Kidney epithelial cell (primary cell): ENCODE measurements around the gene MAPK8IP2. TPM values are rescaled to one million over a fixed set of nuclear protein-coding genes. Genes with fewer than 3 reads are reported as not detected.
A peak's percentile ranks its signal among the peaks of the same experiment; 100 is the strongest.

Source experiments
- DNase-seq: peaks from one replicate; pipeline ENCODE4 v3.0.0-alpha.2; 2010; ENCODE audit warnings: low read depth
- H3K27me3 ChIP-seq: 2 replicates; pipeline ENCODE4 v1.6.0; 2011; ENCODE audit warnings: low read length; ENCODE audit not compliant: control insufficient read depth, insufficient read depth
- H3K36me3 ChIP-seq: 2 replicates; pipeline ENCODE4 v1.5.1; 2011; ENCODE audit warnings: low read length; ENCODE audit not compliant: control insufficient read depth, insufficient read depth
- H3K4me3 ChIP-seq: 2 replicates; pipeline ENCODE4 v1.5.1; 2011; ENCODE audit warnings: low read depth, mild to moderate bottlenecking, control low read depth, low read length
- total RNA-seq: library from RNA; depleted of rRNA; stranded (reverse); fragments of >200 nt; gene quantifications from 2 replicates; pipeline ENCODE4 v1.2.3, GENCODE V29; 2015
- TF ChIP-seq, protein P1 (sequence below): IDR thresholded peaks from 2 replicates; pipeline ENCODE4 v1.5.1; 2011; ENCODE audit warnings: mild to moderate bottlenecking, moderate library complexity, low read length, control low read depth, inconsistent platforms; ENCODE audit not compliant: insufficient read depth, poor library complexity, severe bottlenecking

MAPK8IP2 gene
- total RNA-seq, 1 donor from 2014 or later: 0.84 TPM

- Histone ChIP-seq H3K36me3 (no peaks in the 10 kb centered on the region), H3K4me3 (peak overlapping the region; percentile 10), H3K27me3 (no peaks in the 10 kb centered on the region)
- TF ChIP-seq, protein P1, sequence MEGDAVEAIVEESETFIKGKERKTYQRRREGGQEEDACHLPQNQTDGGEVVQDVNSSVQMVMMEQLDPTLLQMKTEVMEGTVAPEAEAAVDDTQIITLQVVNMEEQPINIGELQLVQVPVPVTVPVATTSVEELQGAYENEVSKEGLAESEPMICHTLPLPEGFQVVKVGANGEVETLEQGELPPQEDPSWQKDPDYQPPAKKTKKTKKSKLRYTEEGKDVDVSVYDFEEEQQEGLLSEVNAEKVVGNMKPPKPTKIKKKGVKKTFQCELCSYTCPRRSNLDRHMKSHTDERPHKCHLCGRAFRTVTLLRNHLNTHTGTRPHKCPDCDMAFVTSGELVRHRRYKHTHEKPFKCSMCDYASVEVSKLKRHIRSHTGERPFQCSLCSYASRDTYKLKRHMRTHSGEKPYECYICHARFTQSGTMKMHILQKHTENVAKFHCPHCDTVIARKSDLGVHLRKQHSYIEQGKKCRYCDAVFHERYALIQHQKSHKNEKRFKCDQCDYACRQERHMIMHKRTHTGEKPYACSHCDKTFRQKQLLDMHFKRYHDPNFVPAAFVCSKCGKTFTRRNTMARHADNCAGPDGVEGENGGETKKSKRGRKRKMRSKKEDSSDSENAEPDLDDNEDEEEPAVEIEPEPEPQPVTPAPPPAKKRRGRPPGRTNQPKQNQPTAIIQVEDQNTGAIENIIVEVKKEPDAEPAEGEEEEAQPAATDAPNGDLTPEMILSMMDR: no peak
- DNase-seq: no peak
These were observed 20.8 kb downstream of the MAPK8IP2 start for GRCh38 chr22:50621356-50621880.

DNA sequence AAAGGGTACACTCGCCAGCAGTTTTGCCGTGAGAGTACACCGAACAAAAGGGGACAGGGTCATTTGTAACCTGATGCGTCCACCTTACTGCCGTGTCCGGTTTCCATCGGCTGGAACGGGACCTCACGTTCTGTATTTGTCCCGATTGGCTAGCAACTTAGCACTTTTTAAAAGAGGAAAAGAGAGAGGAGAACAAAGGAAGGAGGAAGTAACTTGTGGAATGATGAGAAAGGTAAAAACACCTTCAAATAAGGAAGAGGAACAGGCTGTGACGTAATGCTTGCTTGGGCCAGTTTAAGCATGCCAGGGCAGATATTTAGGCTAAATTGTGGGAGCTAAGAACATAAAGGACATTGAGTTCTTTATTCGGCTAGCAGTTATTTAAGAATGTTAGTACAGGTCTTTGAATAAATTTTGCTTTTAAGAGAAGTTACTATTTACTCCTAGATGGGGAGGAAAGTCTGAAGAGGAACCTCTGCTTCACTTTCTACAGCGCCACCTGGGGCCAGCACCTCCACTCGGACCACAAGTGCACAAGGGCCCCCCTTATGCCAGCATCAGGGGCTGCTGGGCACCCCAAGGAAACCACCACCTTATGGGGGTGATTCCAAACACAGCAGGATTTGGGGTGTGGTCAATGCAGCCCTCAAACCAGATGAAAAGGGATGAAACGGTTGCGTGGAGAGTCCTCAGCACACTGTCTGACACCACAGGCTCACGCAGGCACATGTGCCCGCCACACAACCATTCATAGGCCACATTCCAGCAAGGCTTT is 21.5 kb downstream of the MAPK8IP2 start:
- TF ChIP-seq, protein P1: peak; percentile 37
- H3K36me3 ChIP-seq: no peaks in the 10 kb centered on the region
- DNase-seq: no peak
- peak overlapping the region; percentile 10 for H3K4me3 ChIP-seq
- no peaks in the 10 kb centered on the region for H3K27me3 ChIP-seq

- DNase-seq: no peak
- TF ChIP-seq, protein P1: no peak
- no peaks in the 10 kb centered on the region for H3K36me3 ChIP-seq
- no peaks in the 10 kb centered on the region for H3K27me3 ChIP-seq
- H3K4me3 ChIP-seq: no peak overlapping the region
These were observed 22.2 kb downstream of the MAPK8IP2 start for GRCh38 chr22:50622723-50623327.

GRCh38 chr22:50624347-50625130 is 23.9 kb downstream of the MAPK8IP2 start:
- H3K36me3 ChIP-seq: no peaks in the 10 kb centered on the region
- H3K4me3 ChIP-seq: no peak overlapping the region
- no peaks in the 10 kb centered on the region for H3K27me3 ChIP-seq
- TF ChIP-seq, protein P1: no peak
- no peak for DNase-seq

- DNase-seq: no peak
- TF ChIP-seq, protein P1: no peak
- no peak overlapping the region for H3K4me3 ChIP-seq
- H3K27me3 ChIP-seq: no peaks in the 10 kb centered on the region
- no peaks in the 10 kb centered on the region for H3K36me3 ChIP-seq
These were observed 24.6 kb downstream of the MAPK8IP2 start for GRCh38 chr22:50625131-50625567.
